Measurements from ENCODE around the gene PAX7.

GRCh38 chr1:18633422-18634155 is 2.9 kb downstream of the PAX7 start:
- TF ChIP-seq ZFX (IDR thresholded peaks at IDR 0.05; ENCODE audit: borderline replicate concordance) = no peak
- TF ChIP-seq CTCF (IDR thresholded peaks at IDR 0.05) = no peak
